Activated effector memory CD4-positive, alpha-beta T cell treated with anti-CD3 and anti-CD28 coated beads, Interleukin-2, amount 50 U/mL, for 16 hours (primary cell): ENCODE data around the gene HOXB6.

ENCODE experiments used
- DNase-seq: peaks from one replicate; pipeline ENCODE4 v3.0.0-alpha.2; 2020

The HOXB6 gene

DNA sequence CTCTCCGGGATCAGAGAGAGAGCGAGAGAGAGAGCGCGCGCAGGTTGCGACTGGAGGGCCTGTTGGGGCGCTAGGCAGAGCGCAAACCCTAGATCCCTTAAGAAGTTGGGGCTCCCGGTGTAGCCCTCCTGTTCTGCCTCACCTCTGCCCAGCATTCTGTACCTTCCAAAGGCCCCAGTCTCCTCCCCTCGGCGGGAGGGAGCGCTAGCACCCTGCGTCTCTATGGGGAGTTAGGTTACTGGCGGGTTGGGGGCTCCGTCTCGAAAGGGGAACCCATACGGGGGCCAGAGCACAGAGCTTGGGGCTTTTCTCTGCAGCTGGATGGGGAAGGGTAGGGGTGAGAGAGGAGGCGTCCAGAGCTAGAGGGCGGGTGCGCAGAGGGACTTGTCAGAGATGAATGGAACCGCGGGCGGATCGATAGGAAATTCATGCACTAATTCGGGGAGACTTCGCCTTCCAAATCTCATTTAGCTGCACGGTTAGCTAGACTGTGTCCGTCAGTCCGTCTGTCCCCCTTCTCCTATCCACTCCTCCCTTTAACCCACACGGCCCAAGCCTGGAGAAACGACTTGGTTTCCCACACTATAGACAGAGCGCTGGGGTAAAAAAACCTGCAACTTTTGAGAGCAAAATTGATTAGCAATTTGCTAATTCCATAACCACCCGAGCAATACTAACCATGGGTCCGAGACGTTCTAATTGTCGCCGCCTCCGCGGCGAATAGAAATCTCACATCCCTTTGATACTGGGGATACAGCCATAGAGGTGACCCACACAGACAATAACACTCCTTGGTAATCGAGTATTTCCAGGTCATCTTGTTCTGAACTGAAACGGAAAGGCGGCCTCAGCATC lies 25.9 kb downstream of the HOXB6 start:
- no peak for DNase-seq

DNA sequence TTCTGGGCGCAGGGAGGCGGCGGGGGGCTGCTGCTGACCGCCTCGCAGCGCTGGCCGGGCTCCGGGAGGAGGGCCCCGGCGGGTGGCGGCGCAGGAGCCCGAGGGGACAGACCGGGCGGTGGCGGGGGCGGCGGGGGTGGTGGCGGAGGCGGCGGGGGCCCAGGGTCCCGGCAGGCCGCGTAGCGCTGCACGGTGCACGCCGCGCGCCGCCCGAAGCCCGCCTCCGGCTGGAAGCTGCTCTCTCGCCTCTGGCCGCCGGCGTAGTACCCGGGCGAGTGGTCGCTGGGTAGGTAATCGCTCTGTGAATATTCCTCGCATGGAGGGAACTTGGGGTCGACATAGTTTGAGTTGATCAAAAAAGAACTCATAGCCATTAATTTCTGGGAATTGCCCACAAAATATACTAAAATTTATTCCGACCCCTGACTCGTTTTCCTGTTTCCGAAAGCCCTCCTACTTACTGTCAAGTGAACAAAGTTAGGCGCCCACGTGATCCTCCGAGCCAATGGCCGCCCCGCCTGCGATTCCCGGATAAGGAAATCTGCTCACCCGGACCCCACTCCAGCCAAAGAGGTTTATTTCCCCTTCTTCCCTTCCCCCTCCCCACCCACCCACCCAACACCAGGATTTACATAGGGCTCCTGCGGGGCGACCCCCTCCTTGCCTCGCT lies 26.7 kb downstream of the HOXB6 start, which contains the start of gene HOXB4:
Gene HOXB4 (minus strand): TSS at position 405 of the 670 bp plus-strand sequence. CDS start 31 bp downstream, at position 374.
- DNase-seq, result peak; percentile 87

DNA sequence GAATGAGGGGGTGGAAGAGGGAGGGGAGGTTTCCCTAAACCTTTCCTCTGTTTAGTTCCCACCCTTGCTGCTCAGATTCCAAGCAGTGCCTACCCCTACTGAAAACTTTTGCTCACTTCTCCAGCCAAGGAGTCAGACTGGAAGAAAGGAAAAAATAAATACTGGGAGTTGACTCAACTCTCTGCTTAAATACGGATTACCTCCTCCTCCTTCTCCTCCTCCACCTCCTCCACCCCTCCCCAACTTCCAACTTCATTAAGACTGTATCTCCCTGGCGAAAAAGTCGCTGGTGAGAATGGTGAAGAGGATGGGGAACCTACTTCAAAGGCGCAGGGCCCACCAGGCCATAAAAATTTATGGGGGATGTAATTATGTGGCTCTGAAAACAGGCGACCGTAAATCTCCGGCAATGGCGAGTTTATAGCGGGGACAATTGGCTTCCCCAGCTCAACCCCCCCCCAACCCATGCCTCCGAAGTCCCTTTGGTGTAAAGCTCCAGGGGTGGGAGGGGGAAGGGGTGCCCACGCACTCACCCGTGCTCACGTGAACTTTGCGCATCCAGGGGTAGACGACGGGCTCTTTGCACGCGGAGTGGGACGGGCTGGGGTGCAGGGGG lies 27.3 kb downstream of the HOXB6 start:
- no peak for DNase-seq

- DNase-seq, result no peak
Observed at GRCh38 chr17:48576479-48577309, 28.1 kb downstream of the HOXB6 start.

DNA sequence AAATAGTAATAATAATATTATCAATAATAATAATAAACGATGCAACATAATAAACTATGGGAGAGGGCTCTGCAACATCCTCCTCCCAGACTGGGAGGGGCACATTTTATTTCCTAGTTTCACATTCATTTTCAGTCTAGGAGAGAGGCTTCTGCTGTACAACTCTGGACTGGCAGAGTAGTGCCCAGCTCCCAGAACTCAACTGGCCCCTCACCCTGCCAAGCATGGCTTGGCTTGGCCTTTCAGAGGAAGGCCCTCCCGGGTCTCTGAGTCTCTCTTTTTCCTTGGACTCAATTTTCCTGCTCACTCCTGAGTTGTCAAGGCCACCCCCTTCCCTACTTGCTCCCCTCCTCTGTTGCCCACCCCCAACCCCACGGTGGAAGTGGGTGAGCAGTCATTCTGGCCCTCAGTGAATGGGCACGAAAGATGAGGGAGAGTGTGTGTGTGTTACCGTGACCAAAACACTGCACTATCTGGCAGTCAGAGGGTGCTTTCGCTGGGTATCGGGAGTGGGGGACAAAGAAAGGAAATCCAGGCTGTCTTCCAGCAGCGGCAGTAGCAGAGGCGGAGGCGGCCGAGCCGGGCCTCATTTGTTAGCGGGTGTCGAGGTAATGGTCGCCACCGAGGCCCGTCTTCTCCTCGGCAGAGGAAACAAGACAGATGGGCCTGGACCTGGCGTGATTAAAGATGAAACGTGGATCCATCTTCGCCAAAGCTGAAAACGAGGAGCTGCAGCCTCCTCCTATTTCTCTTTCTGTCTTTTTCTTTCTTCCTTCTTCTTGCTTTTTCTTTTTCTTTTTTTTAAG lies 28.9 kb downstream of the HOXB6 start:
- no peak for DNase-seq

- no peak for DNase-seq
Observed at GRCh38 chr17:48575066-48575582, 29.7 kb downstream of the HOXB6 start.

DNA sequence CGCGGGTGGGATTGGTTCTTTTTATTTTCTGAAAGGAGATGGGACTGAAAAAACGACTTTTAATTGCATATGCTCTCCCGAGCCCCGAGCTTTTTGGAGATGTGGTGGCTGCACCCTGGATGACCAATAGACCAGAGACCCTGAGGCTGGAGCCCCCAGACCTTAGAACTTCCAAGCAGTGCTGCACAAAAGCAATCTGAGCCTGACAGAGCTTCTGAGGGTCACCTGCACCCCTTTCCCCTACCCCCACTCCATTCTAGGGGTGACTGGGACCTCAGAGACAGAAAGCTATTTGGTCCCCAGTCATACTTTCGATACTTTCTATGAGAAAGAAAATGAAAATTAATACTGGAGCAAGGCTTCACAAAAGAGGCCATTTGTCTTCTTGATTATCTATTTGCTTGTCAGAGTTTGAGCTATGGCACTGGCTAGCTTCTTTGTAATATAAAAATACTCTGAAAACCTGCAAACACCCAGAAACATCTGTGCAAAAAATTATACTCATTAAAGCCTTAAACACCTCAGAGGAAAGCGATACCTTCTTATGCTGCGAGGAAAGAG lies 30.2 kb downstream of the HOXB6 start:
- DNase-seq, result no peak

DNA sequence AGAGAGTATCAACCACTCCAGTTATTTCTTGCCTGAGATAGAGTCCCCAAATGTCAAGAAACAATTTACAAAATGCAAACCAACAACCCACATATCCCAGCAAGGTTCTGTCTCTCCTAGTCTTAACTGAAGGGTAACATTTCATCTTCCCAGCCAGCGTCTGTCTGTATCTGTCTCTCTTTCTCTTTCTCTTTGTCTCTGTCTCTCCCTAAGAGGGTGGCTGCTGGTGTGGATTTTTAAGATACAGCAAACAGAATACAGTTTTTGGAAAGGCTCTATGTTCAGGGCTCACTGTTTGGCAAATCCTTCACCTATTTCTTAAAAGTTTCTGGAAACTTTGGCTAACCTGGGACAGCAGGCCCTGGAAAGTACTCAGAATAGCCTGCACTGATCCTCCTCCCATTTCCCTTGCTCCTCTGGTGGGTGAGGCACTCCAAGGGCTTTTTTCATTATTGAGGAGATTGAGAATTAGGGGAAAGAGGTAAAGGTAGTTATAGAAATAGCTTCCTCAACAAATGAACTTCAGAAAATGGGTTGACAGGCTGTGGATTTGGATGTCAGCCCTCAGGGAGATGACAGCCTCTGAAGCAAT lies 32.9 kb downstream of the HOXB6 start:
- DNase-seq, result no peak

GRCh38 chr17:48571024-48571818 lies 33.6 kb downstream of the HOXB6 start:
- no peak for DNase-seq

DNA sequence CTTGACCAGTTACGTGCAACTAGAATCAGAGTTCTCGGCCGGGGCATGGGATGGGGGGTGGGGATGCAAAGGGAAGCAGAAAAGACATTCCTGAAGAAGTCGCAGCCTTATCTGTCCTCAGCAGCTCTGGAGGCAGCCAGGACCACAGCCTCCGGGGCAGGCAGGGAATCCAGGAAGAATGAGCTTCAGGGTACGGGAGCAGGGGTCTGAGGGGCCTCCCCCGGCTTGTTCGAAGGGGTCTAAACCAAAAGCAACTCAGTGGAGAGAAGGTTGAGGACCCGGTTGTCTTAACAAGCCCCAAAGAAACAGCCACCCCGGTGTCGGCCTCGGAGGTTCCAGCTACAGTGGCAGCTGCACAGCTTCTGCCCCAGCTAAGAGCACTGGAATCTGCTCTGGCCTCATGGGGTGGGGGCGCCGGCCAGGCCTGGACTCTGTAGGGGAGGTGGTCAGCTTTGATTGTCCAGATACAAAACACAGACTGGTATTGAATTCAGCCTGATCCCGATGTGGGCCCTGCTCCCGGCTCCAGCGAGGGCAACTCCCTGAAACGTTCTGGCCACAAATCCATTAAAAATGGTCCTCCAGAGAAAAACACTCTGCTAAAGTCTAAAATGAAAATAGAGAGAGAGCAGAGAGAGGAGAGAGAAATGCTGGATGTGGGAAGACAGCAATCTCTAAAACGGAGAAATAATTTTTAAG lies 34.3 kb downstream of the HOXB6 start:
- DNase-seq, result no peak

DNA sequence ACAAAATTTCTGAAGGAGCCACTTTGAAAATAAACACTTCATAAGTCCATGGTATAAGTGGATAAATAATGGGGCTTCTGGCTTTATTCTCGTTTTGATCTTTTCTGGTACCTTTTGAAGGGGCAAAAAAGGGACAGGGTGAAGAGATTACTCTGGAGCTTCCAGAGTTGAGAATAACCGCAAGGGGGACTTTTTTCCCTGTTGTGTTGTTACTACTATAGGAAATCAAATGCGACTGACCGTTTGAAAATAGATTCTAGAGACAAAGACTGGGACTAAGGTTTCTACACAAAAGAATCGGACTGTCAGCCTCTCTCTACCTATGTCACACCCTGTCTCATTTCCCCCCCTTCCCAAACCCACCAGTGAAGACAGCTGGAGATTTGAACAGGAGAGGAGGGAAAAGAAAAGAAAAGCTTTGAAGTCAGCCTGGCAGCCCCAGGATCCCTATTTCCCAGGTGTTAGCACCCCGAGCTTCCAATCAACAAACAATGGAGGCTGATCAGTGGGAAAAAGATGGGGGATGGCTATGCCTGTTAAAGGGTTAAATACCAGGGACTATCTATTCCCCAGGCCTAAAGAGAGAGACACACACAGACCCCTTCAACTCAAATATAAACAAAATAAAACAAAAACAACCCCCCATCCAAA lies 35.0 kb downstream of the HOXB6 start:
- DNase-seq, result no peak

DNA sequence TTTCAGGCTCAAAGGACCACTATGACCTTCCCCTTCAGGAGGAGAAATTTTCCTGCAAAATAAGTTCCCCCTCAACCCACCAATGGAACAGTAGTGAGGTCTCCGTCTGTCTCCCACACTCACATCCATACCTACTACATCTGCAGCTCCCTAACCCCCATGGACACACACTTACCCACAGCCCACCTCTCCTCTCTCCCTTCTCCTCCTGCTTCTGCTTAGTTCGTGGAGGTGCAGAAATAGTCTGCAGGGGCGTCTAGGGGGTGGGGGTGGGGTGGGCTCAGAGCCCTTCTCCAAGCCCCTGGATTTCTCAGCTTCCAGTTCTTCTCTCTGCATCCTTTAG lies 35.6 kb downstream of the HOXB6 start:
- no peak for DNase-seq

- no peak for DNase-seq
Observed at GRCh38 chr17:48568499-48569239, 36.1 kb downstream of the HOXB6 start.

GRCh38 chr17:48567646-48568354 lies 37.0 kb downstream of the HOXB6 start:
- DNase-seq, result no peak

- DNase-seq, result no peak
Observed at GRCh38 chr17:48567209-48567608, 37.6 kb downstream of the HOXB6 start.

- DNase-seq, result no peak
Observed at GRCh38 chr17:48566717-48567116, 38.1 kb downstream of the HOXB6 start.

GRCh38 chr17:48565925-48566710 lies 38.7 kb downstream of the HOXB6 start:
- DNase-seq, result no peak
